ENCODE measurements around the gene ITGB4.

The ITGB4 gene

GRCh38 chr17:75731086-75731715 lies 9.9 kb downstream of the ITGB4 start:
- DNase-seq (ENCODE audit: low read depth in 2 of 2): no peak

DNA sequence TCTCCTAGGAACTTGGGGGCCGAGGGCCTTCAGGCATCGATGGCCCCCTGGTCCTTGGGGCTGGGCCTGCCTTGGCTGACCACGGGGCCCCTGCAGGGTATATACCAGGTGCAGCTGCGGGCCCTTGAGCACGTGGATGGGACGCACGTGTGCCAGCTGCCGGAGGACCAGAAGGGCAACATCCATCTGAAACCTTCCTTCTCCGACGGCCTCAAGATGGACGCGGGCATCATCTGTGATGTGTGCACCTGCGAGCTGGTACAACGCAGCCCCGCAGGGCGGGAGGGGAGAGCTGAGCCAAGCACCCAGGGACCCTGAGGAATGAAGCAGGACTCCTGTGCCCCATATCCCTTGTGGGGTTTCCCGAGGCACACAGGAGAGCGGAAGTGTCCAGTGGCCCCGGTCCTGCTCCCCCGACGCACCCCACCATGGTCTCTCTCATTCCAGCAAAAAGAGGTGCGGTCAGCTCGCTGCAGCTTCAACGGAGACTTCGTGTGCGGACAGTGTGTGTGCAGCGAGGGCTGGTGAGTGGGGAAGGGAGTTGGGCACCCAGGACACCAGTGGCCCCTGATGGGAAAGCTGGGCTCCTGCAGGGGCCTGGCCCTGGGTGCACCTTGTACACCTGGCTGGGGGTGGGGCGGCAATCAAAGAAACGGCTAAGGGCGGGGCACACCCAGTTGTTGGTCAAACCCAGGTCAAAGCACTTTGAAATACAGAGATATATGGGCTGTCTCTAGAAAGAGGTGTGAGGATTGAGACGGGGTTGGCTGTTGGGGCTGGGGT lies 10.6 kb downstream of the ITGB4 start:
- DNase-seq (ENCODE audit: low read depth in 2 of 2): no peak

GRCh38 chr17:75733471-75733870 lies 12.2 kb downstream of the ITGB4 start:
- no peak for DNase-seq (ENCODE audit: low read depth in 2 of 2)

DNA sequence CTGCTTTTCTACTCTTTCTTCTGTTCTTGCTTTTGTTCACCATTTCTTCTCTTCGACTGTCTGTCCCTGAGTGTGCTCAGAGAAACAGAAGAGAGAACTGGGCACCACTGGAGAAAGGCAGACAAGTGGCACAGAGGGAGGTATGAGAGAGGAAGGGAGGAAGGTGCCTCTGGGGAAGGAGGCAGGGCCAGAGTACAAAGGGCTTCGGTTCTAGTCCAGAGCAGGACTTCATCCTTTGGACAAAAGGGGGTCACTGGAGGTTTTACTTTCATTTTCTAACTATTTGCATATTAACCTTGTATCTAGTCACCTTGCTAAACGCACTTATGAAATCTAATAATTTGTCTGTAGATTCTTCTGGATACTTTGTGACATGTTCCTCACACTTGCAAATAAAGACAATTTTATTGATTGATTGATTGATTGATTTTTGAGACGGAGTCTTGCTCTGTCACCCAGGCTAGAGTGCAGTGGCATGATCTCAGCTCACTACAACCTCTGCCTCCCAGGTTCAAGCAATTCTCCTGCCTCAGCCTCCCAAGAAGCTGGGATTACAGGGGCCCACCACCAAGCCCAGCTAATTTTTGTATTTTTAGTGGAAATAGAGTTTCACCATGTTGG lies 13.5 kb downstream of the ITGB4 start:
- DNase-seq (ENCODE audit: low read depth in 2 of 2): no peak

GRCh38 chr17:75736173-75736835 lies 15.0 kb downstream of the ITGB4 start:
- DNase-seq (ENCODE audit: low read depth in 2 of 2): no peak

GRCh38 chr17:75737133-75737962 lies 16.1 kb downstream of the ITGB4 start:
- DNase-seq (ENCODE audit: low read depth in 2 of 2): no peak

- DNase-seq (ENCODE audit: low read depth in 2 of 2): no peak
These were observed 17.1 kb downstream of the ITGB4 start for GRCh38 chr17:75738218-75738802.

DNA sequence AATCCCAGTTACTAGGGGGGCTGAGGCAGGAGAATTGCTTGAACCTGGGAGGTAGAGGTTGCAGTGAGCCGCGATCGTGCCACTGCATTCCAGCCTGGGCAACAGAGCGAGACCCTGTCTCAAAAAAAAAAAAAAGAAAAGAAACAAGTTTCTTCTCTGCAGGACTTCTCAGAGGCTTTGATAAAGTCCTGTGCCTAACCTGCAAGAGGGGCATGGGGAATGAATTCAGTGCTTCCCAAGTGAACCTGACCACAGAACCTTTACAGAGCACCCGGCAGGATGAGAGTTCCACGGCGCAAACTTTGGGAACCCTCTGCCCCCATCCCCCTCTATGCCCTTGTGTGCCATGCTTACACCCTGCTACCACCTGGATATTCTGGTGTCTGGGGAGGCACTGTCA lies 17.9 kb downstream of the ITGB4 start:
- DNase-seq (ENCODE audit: low read depth in 2 of 2): no peak

DNA sequence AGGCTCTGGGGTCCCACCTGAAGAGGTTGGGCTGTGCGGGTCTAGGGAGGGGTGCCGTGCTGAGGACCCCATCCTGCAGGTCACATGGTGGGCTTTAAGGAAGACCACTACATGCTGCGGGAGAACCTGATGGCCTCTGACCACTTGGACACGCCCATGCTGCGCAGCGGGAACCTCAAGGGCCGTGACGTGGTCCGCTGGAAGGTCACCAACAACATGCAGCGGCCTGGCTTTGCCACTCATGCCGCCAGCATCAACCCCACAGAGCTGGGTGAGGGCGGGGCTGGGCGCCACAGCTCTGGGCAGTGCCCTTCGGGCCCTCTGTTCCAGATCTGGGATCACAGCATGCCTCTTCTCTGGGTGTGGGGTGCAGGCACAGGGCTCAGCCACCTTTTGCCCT lies 18.5 kb downstream of the ITGB4 start:
- DNase-seq (ENCODE audit: low read depth in 2 of 2): no peak

DNA sequence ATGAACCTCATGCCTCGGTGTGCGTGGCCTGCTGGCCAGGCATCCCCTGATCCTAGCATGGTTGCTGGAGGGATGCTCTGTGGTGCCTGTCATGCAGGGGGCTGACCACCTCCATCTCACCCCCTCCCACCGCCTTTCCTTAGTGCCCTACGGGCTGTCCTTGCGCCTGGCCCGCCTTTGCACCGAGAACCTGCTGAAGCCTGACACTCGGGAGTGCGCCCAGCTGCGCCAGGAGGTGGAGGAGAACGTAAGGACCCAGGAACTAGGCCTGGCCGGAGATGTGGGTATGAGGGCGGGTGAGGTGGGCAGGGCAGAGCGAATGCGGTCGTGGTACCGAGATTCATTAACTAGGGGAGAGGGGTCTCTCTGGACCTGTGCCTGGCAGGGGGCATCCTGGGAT lies 19.0 kb downstream of the ITGB4 start:
- DNase-seq (ENCODE audit: low read depth in 2 of 2): no peak

GRCh38 chr17:75740631-75741077 lies 19.4 kb downstream of the ITGB4 start:
- DNase-seq (ENCODE audit: low read depth in 2 of 2): no peak

DNA sequence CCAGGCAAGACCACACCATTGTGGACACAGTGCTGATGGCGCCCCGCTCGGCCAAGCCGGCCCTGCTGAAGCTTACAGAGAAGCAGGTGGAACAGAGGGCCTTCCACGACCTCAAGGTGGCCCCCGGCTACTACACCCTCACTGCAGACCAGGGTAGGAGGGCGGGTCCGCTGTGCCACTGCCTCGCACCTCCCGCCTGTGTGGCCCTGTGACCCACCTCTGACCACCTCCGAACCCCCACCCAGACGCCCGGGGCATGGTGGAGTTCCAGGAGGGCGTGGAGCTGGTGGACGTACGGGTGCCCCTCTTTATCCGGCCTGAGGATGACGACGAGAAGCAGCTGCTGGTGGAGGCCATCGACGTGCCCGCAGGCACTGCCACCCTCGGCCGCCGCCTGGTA lies 21.1 kb downstream of the ITGB4 start:
- DNase-seq (ENCODE audit: low read depth in 2 of 2): no peak

DNA sequence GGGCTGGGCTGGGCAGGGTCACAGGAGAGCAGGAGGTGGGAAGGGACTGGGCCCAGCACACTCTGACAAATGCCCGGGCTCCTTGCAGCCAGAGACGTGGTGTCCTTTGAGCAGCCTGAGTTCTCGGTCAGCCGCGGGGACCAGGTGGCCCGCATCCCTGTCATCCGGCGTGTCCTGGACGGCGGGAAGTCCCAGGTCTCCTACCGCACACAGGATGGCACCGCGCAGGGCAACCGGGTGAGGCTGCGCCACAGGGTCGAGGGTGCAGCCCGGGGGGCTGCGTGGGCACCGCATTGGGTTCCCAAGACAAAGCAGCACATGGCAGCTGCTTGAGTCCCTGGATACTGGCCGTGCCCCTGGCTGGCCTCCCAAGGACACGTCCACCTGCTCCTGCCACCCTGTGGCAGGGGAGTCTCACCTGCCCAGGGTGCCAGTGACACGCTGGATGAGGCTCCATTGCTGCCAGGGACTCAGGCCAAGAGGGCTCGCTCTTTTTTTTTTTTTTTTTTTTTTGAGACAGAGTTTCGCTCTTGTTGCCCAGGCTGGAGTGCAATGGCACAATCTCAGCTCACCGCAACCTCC lies 22.5 kb downstream of the ITGB4 start:
- DNase-seq (ENCODE audit: low read depth in 2 of 2): no peak

- DNase-seq (ENCODE audit: low read depth in 2 of 2): no peak
These were observed 27.4 kb downstream of the ITGB4 start for GRCh38 chr17:75748706-75749105.

DNA sequence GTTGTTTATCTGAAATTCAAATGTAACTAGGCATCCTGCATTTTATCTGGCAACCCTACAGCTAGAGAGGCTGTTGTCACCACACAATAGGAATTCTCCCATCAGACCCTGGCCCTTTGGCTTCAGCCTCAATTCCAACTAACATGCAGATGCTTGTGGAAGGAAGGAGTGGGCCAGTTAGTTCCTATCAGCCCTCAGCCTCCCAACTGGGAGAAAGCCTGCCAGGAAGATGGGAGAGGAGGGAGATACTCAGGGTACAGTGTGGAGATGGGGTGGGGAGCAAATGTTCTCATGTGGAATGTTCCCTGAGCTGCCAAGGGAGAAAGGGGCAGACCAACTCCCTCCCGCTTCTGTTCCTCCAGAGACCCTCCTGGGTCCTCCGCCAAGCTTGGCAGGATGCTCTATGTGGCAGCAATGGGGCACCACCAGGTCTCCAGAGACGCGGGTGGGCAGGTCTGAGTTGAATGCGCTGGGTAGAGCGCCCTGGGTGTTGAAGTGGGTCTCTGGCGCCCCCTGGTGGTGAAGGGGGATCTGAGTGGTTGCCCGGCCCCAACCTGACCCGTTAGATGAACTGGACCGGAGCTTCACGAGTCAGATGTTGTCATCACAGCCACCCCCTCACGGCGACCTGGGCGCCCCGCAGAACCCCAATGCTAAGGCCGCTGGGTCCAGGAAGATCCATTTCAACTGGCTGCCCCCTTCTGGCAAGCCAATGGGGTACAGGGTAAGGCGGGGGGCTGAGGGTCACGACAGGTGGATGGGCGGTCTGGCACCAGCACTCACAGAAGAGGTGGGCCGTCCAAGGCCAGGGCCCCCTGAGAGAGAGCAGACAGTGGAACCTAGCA lies 28.5 kb downstream of the ITGB4 start:
- peak; percentile 55 to 65 for DNase-seq (ENCODE audit: low read depth in 2 of 2)

DNA sequence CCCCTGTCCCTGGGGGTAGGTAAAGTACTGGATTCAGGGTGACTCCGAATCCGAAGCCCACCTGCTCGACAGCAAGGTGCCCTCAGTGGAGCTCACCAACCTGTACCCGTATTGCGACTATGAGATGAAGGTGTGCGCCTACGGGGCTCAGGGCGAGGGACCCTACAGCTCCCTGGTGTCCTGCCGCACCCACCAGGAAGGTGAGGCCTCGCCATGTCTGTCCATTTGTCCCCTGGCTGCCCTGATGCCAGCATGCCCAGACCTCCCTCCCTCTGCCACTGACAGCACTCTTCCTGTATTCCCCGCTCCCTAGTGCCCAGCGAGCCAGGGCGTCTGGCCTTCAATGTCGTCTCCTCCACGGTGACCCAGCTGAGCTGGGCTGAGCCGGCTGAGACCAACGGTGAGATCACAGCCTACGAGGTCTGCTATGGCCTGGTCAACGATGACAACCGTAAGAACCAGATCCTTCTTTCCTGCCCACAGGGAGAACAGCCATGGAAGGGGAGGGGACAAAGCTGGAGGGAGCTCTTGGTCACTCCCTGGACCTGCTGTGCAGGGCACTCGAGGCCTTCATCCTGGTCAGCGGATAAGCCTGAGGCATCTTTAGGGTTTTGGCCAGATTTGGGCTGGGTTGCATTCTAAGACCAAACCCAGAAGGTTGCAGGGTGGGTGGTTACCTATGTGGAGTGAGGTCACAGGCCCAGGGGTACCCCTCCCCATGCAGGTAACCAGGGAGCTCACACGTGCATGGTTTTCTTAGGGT lies 29.6 kb downstream of the ITGB4 start:
- no peak for DNase-seq (ENCODE audit: low read depth in 2 of 2)

DNA sequence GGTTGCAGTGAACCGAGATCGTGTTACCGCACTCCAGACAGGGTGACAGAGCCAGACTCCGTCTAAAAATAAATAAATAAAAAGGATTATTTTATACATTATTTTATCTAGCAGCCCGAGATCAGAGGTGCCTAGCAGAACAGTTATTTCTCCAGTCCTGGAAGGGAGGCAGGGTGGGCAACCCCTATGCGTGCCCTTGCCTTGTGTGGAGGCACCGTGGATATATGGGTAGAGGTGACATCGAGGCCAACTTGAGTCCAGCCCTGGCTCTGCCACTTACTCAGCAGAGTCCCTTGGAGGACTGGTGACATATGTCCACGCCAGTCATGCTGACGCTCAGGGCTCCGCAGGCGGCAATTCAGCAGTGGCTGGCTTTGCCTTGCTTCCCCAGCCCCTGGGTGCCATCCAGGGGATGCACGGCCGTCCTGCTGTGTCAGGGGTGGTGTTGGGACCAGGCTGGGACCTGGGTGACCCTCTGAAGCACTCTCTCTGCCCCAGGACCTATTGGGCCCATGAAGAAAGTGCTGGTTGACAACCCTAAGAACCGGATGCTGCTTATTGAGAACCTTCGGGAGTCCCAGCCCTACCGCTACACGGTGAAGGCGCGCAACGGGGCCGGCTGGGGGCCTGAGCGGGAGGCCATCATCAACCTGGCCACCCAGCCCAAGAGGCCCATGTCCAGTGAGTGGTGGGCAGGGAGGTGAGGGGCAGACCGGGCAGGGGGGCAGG lies 30.6 kb downstream of the ITGB4 start:
- no peak for DNase-seq (ENCODE audit: low read depth in 2 of 2)

GRCh38 chr17:75752405-75752709 lies 31.1 kb downstream of the ITGB4 start:
- DNase-seq (ENCODE audit: low read depth in 2 of 2): no peak
